ENCODE data around the gene EPHB4.
"Not testable (repeated sequence)": the region's sequence is repeated elsewhere in the genome, so short reads cannot be mapped to it uniquely, and the experiment has no call there.

EPHB4 gene

GRCh38 chr7:100827330-100828226 lies at the start of gene EPHB4:
TSS of gene EPHB4 (minus strand) at chr7:100827523. CDS start at chr7:100827030, 493 bp downstream.
- DNase-seq: peak; percentile 48

- no peak for DNase-seq
Observed at GRCh38 chr7:100875356-100875751, 48.0 kb upstream of the EPHB4 start.

GRCh38 chr7:100874577-100875355 lies 47.4 kb upstream of the EPHB4 start, which contains the start of gene SRRT:
TSS of gene SRRT (plus strand) at chr7:100875103. CDS start at chr7:100875591, 488 bp downstream.
- peak; percentile 98 for DNase-seq

DNA sequence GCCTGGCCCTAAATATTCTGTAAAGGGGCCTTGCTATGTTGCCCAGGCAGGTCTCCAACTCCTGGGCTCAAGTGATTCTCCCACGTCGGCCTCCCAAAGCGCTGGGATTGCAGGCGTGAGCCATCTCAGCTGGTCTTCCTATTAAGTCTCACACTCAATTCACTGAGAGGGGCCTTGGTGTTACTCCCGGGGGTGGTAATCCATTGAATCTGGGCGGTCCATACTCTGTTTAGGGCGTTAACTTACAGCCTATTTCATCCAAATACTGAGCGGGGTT lies 46.9 kb upstream of the EPHB4 start:
- no peak for DNase-seq

DNA sequence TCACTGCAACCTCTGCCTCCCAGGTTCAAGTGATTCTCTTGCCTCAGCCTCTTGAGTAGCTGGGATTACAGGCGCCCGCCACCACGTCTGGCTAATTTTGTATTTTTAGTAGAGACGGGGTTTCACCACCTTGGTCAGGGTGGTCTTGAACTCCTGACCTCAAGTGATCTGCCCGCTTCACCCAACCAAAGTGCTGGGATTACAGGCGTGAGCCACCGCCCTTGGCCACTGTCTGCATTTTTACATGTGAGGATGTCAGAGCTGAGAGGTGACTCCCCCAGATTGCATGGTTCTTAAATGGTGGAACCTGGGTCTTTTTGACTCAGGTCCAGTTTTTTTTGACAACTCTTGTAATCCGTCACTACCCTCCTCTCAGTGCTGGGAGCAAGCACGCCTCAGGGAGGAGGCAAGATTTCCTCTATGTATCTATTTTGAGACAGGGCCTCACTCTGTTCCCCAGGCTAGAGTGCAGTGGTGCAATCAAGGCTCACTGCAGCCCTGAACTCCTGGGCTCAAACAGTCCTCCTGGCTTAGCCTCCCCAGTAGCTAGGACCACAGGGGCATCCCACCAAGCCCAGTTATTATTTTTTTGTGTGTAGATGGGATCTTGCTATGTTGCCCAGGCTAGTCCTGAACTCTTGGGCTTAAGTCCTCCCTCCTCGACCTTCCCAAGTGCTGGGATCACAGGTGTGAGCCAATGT lies 46.4 kb upstream of the EPHB4 start:
- no peak for DNase-seq

- no peak for DNase-seq
Observed at GRCh38 chr7:100867776-100868485, 40.6 kb upstream of the EPHB4 start.

DNA sequence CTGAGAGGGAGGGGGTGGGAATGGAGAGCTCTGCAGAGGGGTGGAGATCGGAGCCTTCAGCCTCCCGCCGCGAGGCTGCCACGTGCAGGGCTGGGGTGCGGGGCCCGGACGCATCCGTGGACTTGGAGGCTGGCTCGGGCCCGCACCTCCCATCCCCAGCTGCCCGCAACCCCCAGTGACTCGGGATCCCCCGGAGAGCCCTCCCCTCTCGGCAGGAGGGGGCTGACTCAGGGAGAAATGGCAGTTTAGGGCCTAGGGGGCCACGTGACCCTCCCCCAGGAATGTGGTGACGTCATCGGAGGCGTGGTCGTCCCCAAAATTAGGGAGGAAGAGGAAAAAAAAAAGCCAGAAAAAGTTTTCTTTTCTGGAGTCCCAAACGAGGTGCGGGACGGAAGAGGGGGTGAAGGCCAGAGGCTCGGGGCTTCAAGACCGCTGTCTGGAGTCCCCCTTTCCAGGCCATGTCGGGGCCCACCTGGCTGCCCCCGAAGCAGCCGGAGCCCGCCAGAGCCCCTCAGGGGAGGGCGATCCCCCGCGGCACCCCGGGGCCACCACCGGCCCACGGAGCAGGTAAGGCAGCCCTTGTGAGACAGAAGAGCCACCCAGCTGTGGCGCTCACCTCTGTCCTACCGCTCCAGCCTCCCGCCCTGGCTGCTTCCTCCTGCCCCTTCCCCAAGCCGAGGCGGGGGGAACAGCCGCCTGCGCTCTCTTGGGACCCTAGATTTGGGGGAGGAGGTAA lies 39.9 kb upstream of the EPHB4 start, which contains the start of gene TRIP6:
Gene TRIP6, plus strand, starts transcription at position 348 of the 736 bp plus-strand sequence. Its CDS starts 111 bp downstream, at position 459.
- peak; percentile 45 for DNase-seq

GRCh38 chr7:100866729-100867039 lies 39.4 kb upstream of the EPHB4 start:
- no peak for DNase-seq

GRCh38 chr7:100865938-100866728 lies 38.8 kb upstream of the EPHB4 start:
- DNase-seq: no peak

DNA sequence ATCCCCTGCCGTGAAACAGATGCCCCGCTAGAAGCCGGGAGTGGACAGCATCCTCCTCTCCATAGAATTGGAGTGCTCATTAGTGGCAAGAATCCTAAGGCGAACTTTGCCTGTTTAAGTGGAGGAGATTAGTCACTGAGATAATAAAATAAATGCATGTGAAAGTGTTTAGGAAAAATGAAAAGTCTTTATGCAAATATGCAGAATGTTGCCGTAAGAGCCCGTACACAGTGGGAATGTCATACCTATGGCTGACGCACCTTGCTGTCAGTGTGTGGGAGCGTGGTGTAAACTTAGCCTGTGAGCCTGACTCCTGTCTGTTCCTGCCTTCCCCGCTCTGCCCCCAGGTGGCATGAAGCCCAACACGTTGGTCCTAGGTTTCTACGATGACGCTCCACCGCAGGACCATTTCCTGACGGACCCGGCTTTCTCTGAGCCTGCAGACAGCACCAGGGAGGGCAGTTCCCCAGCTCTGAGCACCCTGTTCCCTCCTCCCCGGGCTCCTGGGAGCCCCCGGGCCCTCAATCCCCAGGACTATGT lies 38.1 kb upstream of the EPHB4 start:
- DNase-seq: peak; percentile 68

- DNase-seq: no peak
Observed at GRCh38 chr7:100864263-100864845, 37.0 kb upstream of the EPHB4 start.

- no peak for DNase-seq
Observed at GRCh38 chr7:100863406-100863950, 36.2 kb upstream of the EPHB4 start.

DNA sequence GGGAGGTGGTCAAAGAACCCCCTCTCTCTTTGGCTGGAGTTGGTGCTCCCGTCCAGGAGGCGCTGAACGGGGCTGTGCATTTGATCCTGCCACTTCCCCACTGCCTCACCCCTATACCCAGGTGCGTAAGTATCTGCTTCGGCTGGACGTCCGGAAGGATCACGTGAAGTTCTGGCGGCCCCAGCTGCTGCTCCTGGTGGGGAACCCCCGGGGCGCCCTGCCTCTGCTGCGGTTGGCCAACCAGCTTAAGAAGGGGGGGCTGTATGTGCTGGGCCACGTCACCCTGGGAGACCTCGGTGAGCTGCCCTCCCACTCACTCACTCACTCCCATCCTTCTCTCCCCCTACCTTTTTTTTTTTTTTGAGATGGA lies 34.3 kb upstream of the EPHB4 start:
- DNase-seq: no peak

DNA sequence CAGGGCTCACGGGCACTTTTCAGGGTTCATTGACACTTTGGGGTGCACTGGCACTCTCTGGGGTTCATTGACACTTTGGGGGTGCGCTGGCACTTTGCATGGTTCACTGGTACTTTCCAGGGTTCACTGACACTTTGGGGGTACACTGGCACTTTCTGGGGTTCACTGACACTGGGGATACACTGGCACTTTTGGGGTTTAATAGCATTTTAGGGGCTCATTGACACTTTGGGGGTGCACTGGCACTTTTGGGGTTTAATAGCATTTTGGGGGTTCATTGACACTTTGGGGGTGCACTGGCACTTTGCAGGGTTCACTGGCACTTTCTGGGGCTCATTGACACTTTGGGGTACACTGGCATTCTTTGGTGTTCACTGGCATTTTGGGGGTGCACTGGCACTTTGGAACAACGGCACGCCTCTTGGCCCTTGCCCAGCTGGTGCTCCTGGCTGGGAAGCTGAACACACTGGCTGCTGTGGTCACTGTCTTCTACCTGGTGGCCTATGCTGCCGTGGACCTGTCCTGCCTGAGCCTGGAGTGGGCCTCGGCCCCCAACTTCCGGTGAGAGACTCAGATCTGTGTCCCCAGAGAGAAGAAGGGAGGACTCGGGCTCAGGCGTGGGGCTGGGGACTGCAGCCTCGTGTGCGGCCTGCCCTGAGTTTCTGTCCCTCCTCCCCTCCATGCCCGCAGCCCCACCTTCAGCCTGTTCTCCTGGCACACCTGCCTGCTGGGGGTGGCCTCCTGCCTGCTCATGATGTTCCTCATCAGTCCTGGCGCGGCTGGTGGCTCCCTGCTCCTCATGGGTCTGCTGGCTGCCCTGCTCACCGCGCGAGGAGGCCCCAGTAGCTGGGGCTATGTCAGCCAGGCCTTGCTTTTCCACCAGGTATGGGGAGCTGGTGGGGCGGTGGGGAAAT lies 33.6 kb upstream of the EPHB4 start:
- DNase-seq: no peak

GRCh38 chr7:100859856-100860255 lies 32.5 kb upstream of the EPHB4 start:
- no peak for DNase-seq

- no peak for DNase-seq
Observed at GRCh38 chr7:100856871-100857282, 29.6 kb upstream of the EPHB4 start.

DNA sequence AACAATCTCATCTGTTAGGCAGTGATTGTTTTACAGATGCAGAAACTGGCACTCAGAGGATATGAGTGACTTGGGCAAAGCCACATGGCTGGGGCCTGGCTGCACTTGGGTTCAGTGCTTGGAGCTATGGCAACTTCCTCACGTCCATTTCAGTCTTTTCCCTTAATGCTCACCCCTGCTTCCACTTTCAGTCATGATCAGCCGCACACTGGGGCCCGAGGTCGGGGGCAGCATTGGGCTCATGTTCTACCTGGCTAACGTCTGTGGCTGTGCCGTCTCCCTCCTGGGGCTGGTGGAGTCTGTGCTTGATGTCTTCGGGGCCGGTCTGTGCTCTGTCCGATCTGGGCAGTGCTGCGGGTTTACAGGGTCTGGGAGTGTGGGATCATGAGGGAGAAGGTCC lies 28.2 kb upstream of the EPHB4 start:
- no peak for DNase-seq

GRCh38 chr7:100854899-100855298 lies 27.6 kb upstream of the EPHB4 start:
- DNase-seq: not testable (repeated sequence)

All from NCI-H1048 (cell line).